ENCODE results near the gene KLHL22. TPM values are rescaled to one million over a fixed set of nuclear protein-coding genes. Genes with fewer than 3 reads are reported as not detected.

Gene KLHL22
- total and polyA plus RNA-seq, 2 experiments from 2014 or later = 23.6 to 38.0 TPM

GRCh38 chr22:20434773-20435172, 60.8 kb downstream of the KLHL22 start:
- H3K27me3 ChIP-seq = peaks cover 34% of the 10 kb centered on the region
- H3K4me1 ChIP-seq (ENCODE audit: insufficient read depth) = peaks cover 44% of the 10 kb centered on the region
- TF ChIP-seq EZH2phosphoT487 (IDR thresholded peaks at IDR 0.05; ENCODE audit: low read depth, severe bottlenecking, unreplicated experiment) (no peak), EZH2 (IDR thresholded peaks at IDR 0.05; ENCODE audit: borderline replicate concordance) (no peak)
- TF ChIP-seq, protein P1, sequence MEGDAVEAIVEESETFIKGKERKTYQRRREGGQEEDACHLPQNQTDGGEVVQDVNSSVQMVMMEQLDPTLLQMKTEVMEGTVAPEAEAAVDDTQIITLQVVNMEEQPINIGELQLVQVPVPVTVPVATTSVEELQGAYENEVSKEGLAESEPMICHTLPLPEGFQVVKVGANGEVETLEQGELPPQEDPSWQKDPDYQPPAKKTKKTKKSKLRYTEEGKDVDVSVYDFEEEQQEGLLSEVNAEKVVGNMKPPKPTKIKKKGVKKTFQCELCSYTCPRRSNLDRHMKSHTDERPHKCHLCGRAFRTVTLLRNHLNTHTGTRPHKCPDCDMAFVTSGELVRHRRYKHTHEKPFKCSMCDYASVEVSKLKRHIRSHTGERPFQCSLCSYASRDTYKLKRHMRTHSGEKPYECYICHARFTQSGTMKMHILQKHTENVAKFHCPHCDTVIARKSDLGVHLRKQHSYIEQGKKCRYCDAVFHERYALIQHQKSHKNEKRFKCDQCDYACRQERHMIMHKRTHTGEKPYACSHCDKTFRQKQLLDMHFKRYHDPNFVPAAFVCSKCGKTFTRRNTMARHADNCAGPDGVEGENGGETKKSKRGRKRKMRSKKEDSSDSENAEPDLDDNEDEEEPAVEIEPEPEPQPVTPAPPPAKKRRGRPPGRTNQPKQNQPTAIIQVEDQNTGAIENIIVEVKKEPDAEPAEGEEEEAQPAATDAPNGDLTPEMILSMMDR (IDR thresholded peaks at IDR 0.05; ENCODE audit: poor library complexity) = no peak
- H4K20me1 ChIP-seq (ENCODE audit: insufficient read depth, poor library complexity, severe bottlenecking) = peaks cover 60% of the 10 kb centered on the region
- H3K4me2 ChIP-seq = no peak overlapping the region
- no peak for DNase-seq (ENCODE audit: low spot score)
- no peaks in the 10 kb centered on the region for H3K36me3 ChIP-seq (replicated peaks; ENCODE audit: insufficient read depth, low read depth)
- H3K4me3 ChIP-seq = no peak overlapping the region
- peak overlapping the region; percentile 81 for H3K27ac ChIP-seq
- no peaks in the 10 kb centered on the region for H3K9me3 ChIP-seq (ENCODE audit: low read depth)
- no peaks in the 10 kb centered on the region for H3K9me2 ChIP-seq (replicated peaks; ENCODE audit: insufficient read depth)
- WGBS (ENCODE audit: low lambda C conversion rate, missing lambda C conversion rate) = 97% methylated on average over 3 of the region's 3 CpGs
- H3K79me2 ChIP-seq = peaks cover 65% of the 10 kb centered on the region
- H2AFZ ChIP-seq = no peak overlapping the region

- 96% methylated on average over 12 of the region's 12 CpGs for WGBS (ENCODE audit: low lambda C conversion rate, missing lambda C conversion rate)
- Histone ChIP-seq H3K79me2 (peaks cover 65% of the 10 kb centered on the region), H3K9me2 (replicated peaks; ENCODE audit: insufficient read depth) (no peaks in the 10 kb centered on the region), H2AFZ (no peak overlapping the region), H3K27ac (no peak overlapping the region), H4K20me1 (ENCODE audit: insufficient read depth, poor library complexity, severe bottlenecking) (peaks cover 65% of the 10 kb centered on the region), H3K27me3 (peaks cover 34% of the 10 kb centered on the region), H3K4me3 (no peak overlapping the region), H3K4me2 (no peak overlapping the region), H3K36me3 (replicated peaks; ENCODE audit: insufficient read depth, low read depth) (no peaks in the 10 kb centered on the region), H3K9me3 (ENCODE audit: low read depth) (no peaks in the 10 kb centered on the region), H3K4me1 (ENCODE audit: insufficient read depth) (peaks cover 44% of the 10 kb centered on the region)
- TF ChIP-seq EZH2 (IDR thresholded peaks at IDR 0.05; ENCODE audit: borderline replicate concordance) (no peak), EZH2phosphoT487 (IDR thresholded peaks at IDR 0.05; ENCODE audit: low read depth, severe bottlenecking, unreplicated experiment) (no peak)
- TF ChIP-seq, protein P1 (IDR thresholded peaks at IDR 0.05; ENCODE audit: poor library complexity) = no peak
- DNase-seq (ENCODE audit: low spot score) = no peak
Observed at GRCh38 chr22:20434264-20434751, 61.3 kb downstream of the KLHL22 start.

GRCh38 chr22:20433686-20434241, 61.8 kb downstream of the KLHL22 start:
- Histone ChIP-seq H4K20me1 (ENCODE audit: insufficient read depth, poor library complexity, severe bottlenecking) (peaks cover 66% of the 10 kb centered on the region), H3K9me3 (ENCODE audit: low read depth) (no peaks in the 10 kb centered on the region), H3K79me2 (peaks cover 65% of the 10 kb centered on the region), H2AFZ (no peak overlapping the region), H3K4me2 (no peak overlapping the region), H3K4me3 (no peak overlapping the region), H3K4me1 (ENCODE audit: insufficient read depth) (peaks cover 43% of the 10 kb centered on the region), H3K9me2 (replicated peaks; ENCODE audit: insufficient read depth) (no peaks in the 10 kb centered on the region), H3K27me3 (peaks cover 34% of the 10 kb centered on the region), H3K36me3 (replicated peaks; ENCODE audit: insufficient read depth, low read depth) (no peaks in the 10 kb centered on the region), H3K27ac (no peak overlapping the region)
- TF ChIP-seq EZH2phosphoT487 (IDR thresholded peaks at IDR 0.05; ENCODE audit: low read depth, severe bottlenecking, unreplicated experiment) = no peak
- DNase-seq (ENCODE audit: low spot score) = no peak
- 84% methylated on average over 4 of the region's 4 CpGs for WGBS (ENCODE audit: low lambda C conversion rate, missing lambda C conversion rate)

- DNase-seq (ENCODE audit: low spot score) = peak; percentile 4
- Histone ChIP-seq H4K20me1 (ENCODE audit: insufficient read depth, poor library complexity, severe bottlenecking) (peaks cover 66% of the 10 kb centered on the region), H2AFZ (no peak overlapping the region), H3K27ac (no peak overlapping the region), H3K4me1 (ENCODE audit: insufficient read depth) (peaks cover 37% of the 10 kb centered on the region), H3K4me3 (no peak overlapping the region), H3K36me3 (replicated peaks; ENCODE audit: insufficient read depth, low read depth) (no peaks in the 10 kb centered on the region), H3K4me2 (no peak overlapping the region), H3K27me3 (peaks cover 32% of the 10 kb centered on the region), H3K9me2 (replicated peaks; ENCODE audit: insufficient read depth) (no peaks in the 10 kb centered on the region), H3K79me2 (peaks cover 65% of the 10 kb centered on the region), H3K9me3 (ENCODE audit: low read depth) (no peaks in the 10 kb centered on the region)
- 98% methylated on average over 11 of the region's 11 CpGs for WGBS (ENCODE audit: low lambda C conversion rate, missing lambda C conversion rate)
- TF ChIP-seq EZH2phosphoT487 (IDR thresholded peaks at IDR 0.05; ENCODE audit: low read depth, severe bottlenecking, unreplicated experiment) = no peak
- TF ChIP-seq, protein P1 (IDR thresholded peaks at IDR 0.05; ENCODE audit: poor library complexity) = no peak
- TF ChIP-seq EZH2 (IDR thresholded peaks at IDR 0.05; ENCODE audit: borderline replicate concordance) = no peak
Observed at GRCh38 chr22:20433191-20433590, 62.4 kb downstream of the KLHL22 start.

Measured in hepatocyte (in vitro differentiated cells).